GM21381 (cell line): ENCODE results near the gene TREM1.
"Not testable (repeated sequence)": the region's sequence is repeated elsewhere in the genome, so short reads cannot be mapped to it uniquely, and the experiment has no call there.

ENCODE experiments used
- ATAC-seq: cut with Tn5 transposase; IDR thresholded peaks from one replicate; pipeline ENCODE4 v1.9.1; 2021; ENCODE audit warnings: mild to moderate bottlenecking, moderate library complexity; ENCODE audit not compliant: unreplicated experiment

The TREM1 gene

DNA sequence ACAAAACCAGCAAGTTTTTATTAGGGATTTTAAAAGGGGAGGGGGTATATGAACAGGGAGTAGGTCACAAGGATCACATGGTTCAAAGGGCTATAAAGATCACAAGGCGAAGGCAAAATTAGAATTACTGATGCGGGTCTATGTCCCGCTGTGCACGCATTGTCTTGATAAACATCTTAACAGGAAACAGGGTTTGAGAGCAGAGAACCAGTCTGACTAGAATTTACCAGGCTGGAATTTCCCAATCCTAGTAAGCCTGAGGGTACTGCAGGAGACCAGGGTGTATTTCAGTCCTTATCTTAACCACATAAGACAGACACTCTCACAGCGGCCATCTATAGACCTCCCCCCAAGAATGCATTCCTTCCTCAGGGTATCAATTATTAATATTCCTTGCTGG is 10.8 kb upstream of the TREM1 start:
- ATAC-seq: not testable (repeated sequence)

- no peak for ATAC-seq
These were observed 7.9 kb upstream of the TREM1 start for GRCh38 chr6:41294214-41294872.

DNA sequence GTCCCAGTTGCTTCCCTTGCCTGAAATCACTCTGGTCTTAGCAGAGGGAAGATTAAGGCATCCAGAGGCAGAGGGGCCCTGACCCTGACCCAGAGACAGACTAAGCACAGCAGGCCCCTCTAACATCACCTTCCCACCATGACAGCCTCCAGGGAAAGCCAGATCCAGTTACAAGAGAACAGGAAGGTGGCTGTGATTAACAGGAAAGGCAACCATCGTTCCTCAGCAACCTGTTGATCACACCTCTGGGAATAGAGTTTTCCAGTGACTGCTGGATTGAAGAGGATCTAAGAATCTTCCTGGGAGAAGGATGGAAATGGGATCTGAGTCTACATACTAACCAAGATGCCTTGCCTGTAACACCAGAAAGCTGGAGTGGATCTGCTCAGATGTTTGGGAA is 5.2 kb upstream of the TREM1 start:
- ATAC-seq: no peak

GRCh38 chr6:41289815-41290214 is 3.3 kb upstream of the TREM1 start:
- ATAC-seq: no peak

DNA sequence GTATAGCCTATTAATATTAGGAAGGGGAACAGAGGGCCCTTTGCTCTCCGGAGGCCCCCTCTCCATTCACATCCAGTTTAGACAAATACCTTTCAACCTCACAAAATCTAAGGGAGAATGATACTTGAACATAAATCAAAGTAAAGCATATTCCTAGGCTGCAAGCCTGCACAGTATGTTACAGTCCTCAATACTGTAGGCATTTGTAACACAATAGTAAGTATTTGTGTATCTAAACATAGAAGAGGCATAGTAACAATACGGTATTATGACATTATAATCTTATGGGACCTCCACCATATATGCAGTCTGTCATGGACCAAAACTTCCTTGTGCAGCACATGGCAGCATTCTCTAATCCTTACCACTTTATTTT is 2.3 kb upstream of the TREM1 start:
- no peak for ATAC-seq

GRCh38 chr6:41288030-41288753 is 1.7 kb upstream of the TREM1 start:
- no peak for ATAC-seq

DNA sequence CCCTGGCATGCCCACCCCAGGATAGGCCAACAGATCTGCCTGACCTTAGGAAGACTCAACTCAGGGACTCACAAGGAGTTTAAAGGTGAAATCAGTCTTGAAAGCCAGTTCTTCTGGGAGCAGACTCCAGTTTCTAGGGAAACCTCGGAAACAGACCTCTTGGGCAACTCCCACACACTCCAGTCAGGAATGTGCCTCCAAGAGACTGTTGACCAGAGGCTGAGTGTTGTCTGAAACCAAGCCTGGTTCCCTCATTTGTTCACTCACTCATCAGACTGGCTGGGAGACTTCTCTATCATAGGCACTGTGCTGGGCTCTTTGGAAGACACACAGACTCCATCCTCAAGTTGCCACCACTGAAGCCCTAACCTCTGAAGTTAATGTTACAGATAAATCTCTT is 1.8 kb downstream of the TREM1 start:
- no peak for ATAC-seq

- ATAC-seq: no peak
These were observed 2.9 kb downstream of the TREM1 start for GRCh38 chr6:41283600-41283999.

GRCh38 chr6:41280381-41281057 is 6.0 kb downstream of the TREM1 start:
- no peak for ATAC-seq

DNA sequence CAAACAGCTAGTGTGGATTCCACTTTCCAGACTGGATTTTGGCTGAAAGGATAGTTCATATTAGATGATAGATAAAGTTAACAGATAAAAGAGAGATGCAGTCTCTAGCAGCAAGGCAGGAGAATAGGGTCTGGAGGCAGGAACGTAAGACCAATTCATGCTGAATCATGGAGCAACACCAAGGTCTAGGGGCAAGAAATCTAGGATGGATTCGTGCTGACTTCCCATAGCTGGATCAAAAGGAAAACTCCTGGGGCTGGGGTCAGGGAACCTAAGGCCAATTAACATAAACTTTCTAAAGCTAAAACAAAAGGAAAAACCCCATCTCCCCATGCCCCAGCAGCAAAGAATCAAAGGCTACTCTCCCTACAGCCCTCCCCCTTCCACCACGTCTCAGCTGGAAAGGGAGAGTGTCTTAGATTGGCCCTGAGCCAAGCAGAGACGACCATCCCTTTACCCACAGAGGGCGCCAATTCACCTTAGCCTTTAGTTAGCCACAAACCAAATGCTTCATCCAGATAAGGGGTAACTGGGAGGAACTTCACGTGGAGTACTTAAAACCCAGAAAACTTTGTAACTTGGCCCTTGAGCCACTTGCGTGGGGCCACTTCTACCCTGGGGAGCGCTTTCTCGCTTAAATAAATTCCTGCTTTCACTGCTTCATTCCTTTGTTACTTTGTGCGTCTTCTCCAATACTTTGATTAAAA is 7.6 kb downstream of the TREM1 start:
- no peak for ATAC-seq

DNA sequence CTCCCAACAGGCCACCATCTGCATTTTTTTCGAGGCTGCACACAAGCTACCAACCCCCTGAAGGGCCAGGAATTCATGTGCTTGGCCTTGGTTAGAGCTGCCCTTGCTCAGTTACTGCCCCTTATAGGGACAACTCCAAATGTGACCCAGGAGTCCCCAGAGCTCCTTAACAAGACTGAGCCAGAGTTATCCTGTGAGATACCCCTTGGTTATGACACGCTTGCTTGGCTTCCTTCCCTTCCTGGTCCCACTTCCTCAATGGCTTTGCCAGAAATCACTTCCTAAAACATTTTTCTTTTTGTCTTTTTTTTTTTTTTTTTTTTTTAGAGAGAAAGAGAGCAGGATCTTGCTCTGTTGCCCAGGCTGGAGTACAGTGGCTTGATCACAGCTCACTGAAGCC is 8.9 kb downstream of the TREM1 start:
- no peak for ATAC-seq

DNA sequence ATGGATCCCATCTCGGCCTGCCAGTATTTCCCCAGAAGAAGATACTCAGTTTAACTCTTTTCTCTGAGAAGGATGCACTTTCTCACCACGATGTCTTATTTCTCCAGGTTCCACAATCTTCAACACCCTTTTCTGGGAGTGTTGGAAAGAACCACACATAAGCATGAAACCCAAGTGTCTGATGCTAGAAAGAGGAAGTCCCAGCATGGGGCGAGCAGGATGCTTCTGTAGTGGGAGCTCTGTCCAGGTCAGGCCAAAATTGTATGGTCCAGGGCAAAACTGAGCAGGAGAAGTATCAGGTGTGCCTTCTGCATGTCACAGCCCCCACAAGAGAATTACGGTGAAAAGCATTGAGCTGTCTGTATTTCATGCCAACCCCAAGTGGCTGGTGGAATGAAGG is 11.0 kb downstream of the TREM1 start:
- ATAC-seq: no peak

GRCh38 chr6:41274256-41274655 is 12.2 kb downstream of the TREM1 start:
- no peak for ATAC-seq

- ATAC-seq: no peak
These were observed 12.8 kb downstream of the TREM1 start for GRCh38 chr6:41273714-41274113.

- no peak for ATAC-seq
These were observed 13.8 kb downstream of the TREM1 start for GRCh38 chr6:41272591-41273240.

GRCh38 chr6:41271901-41272395 is 14.5 kb downstream of the TREM1 start:
- no peak for ATAC-seq

- ATAC-seq: no peak
These were observed 16.8 kb downstream of the TREM1 start for GRCh38 chr6:41269716-41270115.

- ATAC-seq: no peak
These were observed 17.3 kb downstream of the TREM1 start for GRCh38 chr6:41269166-41269565.

DNA sequence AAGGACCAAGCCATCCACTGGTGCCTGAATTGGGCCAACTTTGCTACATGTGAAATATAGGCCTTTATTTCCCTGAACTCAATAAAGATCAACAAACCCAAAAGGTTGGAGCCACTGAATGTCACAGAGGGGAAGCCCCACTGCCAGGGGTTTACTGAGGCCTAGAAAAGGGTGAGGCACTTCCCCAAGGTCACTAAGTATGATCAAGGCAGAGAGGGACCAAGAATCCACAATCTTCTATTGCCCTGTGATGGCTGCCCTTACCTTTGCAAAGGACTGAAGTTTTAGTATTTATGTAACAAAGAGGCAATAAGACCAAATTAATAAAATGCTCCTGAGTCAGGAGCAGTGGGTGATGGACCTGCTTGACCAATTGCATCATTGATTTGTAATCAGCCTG is 18.0 kb downstream of the TREM1 start:
- ATAC-seq: no peak

- ATAC-seq: no peak
These were observed 19.9 kb downstream of the TREM1 start for GRCh38 chr6:41266541-41266940.

DNA sequence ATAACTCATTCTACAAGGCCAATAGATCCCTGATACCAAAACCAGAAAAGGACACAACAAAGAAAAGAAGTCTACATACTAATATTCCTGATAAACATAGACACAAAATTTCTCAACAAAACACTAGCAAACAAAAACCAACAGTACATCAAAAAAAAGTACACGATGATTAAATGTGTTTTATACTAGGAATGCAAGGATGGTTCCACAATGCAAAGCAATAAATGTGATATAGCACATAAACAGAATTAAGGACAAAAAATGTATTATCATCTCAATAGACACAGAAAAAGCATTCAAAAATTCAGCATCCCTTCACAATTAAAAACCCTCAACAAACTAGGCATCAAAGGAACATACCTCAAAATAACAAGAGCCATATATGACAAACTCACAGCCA is 23.2 kb downstream of the TREM1 start:
- ATAC-seq: no peak
